Measurements from ENCODE around the gene RFLNA.
"Not testable (repeated sequence)": the region's sequence is repeated elsewhere in the genome, so short reads cannot be mapped to it uniquely, and the experiment has no call there.

Gene RFLNA

DNA sequence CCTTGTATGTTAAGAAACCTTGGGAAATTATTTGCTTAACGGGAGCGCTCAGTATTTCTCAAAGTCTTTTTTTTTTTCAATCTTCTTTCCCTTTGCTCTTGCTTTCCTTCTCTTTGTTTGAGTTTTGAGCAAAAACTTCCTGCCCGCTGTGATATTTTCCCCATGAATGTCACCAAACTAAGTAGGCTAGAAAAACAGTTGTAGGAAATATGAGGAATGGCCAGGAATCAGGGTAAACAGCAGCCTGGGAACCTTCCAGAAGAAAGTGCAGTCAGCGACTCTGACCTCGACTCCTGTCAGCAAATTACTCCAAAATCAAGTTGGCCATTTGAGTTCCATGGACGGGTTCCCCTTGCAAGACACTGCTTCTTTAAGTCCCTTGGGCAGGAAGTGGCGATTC, 11.6 kb upstream of the RFLNA start:
- FAIRE-seq = no peak

GRCh38 chr12:124284368-124284767, 10.5 kb upstream of the RFLNA start:
- FAIRE-seq = no peak

DNA sequence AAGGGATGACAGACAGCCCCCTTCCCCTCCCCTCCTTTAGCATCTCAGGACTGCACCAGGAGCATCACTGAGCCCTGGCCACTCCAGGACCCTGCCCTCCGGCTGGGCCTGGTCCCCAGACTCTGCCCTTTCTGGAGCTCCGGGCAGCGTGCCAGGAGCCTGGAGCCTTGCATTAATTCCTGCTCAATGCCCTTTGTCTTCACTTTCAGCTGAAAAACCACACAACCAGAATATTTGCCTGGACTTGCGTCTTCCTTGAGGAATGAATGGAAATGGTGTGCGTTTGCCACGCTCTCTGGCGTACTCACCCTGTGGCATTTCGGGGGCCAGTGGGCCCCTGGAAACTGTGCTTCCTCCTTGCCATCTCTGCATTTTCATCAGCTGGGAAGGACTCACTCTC, 8.5 kb upstream of the RFLNA start:
- no peak for FAIRE-seq

GRCh38 chr12:124286971-124287370, 7.9 kb upstream of the RFLNA start:
- FAIRE-seq = no peak

DNA sequence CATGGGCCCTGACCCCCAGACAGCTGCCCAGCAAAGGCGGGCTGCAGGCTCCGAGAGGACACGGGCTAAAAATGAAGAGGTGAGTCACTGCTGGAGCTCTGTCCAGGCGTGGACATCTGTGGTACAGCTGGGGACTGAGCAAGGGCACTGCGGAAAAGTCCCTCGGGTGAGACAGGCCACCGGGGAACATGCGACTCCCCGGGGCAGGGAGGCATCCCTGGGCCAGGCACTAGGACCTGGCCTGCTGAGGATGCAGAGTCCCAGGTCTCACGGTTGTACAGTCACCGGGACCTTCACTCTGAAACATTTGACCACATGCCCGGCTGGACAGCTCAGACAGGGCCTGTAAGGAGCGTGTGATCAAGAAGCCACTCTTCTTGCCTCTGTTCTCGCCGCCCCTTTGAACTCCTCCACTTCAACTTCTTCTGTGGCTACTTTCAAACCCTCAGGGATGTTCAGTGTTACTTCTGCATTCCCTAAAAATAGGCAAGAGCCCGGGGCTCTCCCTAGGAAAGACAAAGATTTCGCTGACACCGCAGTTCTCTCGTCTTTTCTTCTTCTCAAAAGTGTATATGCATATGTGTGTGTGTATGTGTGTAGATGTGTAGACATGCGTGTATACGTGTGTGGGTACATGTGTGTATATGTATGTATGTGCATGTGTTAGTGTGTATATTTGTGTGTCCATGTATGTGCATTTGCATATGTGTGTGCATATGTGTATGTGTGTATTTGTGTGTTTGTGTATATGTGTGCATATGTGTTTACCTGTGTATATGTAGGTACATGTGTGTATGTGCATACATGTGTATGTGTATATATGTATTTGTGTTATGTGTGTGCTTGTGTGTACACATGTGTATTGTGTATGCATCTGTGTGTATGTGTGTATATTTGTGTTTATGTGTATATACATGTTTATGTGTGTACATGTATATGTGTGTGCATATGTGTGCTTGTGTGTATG, 5.0 kb upstream of the RFLNA start:
- FAIRE-seq = no peak

- FAIRE-seq = no peak
Observed at GRCh38 chr12:124292385-124292784, 2.5 kb upstream of the RFLNA start.

DNA sequence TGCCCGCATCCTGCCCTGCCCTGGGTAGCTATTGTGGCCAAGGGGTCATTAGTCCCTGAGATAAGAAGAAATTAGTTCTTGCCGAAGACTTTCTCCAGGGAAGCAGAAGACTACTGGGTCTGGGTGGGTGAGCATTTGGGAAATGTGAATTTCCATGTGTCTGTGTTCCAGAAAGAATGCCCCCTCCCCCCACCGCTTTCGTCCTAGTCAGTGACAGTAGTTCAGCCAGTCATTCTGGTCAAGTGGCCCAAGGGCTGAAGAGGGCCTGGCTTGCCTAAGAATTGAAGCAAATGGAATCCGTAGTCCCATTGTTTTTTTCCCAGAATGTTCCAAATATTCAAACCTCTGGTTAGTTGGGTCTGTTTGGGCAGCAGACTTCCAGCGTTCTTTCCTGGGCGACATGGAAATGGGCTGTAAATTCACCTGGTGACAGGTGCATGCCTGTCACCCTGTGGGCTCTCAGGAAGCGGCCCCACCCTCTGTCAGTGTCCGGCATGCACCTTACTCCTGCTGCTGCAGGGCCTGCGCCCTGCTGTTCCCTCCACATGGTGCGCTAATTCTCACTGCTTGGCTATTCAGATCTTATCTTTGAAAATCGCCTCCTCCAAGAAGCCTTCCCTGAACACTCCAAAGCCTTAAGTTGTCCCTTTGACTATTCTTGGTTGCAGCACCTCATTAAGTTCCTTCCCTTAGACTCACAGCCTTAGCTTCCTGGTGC, 1.4 kb upstream of the RFLNA start:
- no peak for FAIRE-seq

DNA sequence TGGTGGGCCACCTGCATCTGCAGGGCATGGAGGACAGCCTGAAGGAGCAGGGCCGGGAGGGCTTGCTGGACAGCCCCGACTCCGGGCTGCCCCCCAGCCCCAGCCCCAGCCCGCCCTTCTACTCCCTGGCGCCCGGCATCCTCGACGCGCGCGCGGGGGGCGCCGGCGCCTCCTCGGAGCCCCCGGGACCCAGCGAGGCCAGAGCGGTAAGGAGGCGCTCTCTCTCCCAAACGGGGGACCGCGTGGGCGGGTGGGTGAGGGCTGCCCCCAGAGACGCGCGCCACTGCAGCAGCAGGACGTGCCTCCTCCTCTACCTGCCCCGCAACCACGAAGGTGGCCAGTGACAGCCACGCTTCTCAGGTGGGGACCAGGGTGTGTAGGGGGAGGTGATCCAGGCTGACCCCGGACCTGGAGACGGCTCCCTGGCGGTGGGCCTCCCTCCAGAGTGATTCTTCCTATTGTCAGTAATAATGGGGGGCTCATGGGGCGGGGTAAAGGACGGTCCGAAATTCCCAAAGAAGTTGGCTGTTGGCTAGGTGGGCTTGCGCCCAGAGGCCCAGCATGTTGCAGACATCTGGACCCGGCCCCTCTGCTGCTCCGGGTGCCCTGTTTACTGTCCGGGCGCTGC, 652 bp downstream of the RFLNA start:
- no peak for FAIRE-seq

GRCh38 chr12:124296295-124296915, 1.5 kb downstream of the RFLNA start:
- no peak for FAIRE-seq

DNA sequence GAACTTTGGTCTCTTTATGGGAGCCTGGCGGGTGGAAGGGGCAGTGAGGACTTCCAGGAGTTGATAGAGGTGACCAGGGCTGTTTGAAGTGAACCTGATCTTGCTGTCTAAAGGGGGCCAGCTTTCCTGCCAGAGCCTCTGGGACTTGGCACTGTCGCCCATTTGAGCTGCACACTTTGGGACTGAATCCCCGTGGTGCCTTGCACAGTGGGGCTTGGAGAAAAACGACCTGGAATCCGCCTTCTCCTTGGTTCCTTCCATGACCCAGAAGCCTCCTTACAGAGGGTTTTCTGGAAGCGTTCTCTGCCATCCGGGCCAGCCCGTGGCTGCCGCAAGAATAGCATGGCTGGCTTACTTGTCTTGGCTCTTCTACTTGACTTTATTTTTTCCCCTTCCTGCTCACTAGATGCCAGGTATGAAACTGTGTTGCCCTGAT, 2.0 kb downstream of the RFLNA start:
- no peak for FAIRE-seq

GRCh38 chr12:124297389-124297788, 2.5 kb downstream of the RFLNA start:
- no peak for FAIRE-seq

- FAIRE-seq = no peak
Observed at GRCh38 chr12:124297856-124298255, 3.0 kb downstream of the RFLNA start.

DNA sequence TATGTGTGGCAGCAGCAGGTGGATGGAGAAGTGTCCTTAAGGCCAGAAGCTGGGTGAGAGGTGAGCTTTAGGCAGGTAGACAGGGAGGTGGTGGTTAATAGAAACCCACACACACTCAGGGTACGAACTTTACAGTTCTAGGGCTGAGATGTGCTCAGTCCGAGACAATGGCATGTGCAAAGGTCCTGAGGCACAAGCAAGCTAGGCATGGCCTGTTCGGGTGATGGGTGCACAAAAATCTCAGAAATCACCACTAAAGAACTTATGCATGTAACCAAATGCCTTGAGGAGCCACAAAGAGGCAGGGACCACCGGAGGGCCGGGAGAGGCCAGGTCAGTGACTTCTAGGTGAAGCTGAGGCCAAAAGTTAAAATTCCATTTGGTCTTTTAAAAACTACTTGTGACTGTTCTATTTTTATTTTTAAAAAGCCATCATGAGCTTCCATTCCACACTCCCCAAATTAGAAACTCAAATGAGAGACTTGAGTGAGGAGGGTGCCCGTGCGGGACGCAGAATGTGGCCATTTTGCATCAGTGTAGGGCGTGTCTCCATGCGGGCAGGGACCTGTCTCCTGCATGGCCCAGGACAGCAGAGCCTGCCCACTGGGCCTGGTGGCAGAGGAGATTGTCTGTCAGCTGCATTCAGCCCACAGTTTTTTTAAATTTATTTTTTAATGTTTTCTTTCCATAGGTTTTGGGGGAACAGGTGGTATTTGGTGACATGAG, 4.0 kb downstream of the RFLNA start:
- FAIRE-seq = no peak

DNA sequence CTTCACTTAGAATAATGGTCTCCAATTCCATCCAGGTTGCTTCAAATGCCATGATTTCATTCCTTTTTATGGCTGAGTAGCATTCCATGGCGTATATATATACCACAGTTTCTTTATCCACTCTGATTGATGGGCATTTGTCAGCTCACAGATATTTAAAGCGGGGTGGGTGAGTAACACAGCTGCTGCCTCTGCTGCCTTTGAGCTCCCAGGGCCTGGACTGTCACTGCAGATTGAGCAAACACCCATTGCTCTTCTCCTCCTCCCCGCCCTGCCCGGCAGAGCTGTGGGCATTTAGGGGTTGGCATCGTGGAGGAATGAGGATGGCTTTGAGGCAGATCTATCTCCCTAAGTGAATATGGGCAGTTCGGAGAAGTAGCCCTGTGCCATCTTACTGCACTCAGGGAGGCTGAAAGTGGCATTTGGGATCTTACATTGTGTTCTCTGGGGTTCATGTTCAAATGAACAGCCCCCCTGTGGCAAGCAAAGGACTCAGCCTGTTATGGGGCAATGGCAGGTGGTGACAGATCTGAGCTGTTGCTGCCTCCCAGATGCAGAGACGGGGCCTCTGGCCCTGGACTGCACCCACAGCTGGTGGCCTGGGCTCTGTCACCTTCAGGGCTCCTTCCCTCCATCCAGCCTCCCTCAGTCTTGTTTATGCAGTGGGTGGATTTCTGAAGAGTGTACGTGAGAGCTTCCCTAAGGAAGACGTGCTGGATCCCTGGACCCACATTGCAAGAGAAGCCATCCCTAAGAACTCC, 4.9 kb downstream of the RFLNA start:
- FAIRE-seq = no peak

DNA sequence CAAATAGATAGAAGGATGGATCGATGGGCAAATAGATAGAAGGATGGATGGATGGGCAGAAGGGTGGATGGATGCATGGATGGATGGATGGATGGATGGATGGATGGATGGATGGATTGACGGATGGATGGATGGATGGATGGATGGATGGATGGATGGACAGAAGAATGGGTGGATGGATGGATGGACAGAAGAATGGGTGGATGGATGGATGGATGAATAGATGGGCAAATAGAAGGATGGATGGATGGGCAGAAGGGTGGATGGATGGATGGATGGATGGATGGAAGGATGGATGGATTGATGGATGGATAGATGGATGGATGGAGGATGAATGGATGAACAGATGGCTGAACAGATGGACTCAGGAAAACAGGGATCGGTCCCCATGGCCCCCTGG, 5.8 kb downstream of the RFLNA start:
- FAIRE-seq = not testable (repeated sequence)

DNA sequence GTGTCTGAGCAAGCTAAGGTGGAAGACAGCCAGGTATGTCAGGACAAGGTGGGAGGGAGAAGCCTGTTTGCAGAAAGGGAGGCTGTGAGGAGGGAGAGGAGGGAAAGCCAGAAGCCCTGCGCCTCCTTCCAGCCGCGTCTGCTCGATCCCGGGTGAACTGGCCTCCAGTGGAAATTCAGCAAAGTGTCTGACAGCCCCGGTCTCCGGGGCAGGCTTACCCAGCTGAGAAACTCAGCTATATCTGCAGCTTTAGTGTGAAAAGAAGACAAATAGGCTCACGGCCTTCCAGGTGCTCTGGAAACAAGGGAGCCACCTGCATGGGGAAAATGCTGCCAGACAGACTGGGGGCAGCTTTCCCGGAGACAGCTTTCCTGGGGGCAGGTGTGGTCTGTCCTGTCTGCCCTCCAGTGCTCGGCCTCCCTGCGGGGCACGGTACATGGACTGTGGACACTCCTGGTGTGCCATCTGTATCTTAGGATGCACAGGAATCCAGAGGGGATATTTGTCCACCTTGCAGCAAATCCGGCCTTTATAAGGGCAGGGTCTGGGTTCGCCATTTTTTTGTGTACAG, 6.3 kb downstream of the RFLNA start:
- no peak for FAIRE-seq

- no peak for FAIRE-seq
Observed at GRCh38 chr12:124302241-124302806, 7.4 kb downstream of the RFLNA start.

DNA sequence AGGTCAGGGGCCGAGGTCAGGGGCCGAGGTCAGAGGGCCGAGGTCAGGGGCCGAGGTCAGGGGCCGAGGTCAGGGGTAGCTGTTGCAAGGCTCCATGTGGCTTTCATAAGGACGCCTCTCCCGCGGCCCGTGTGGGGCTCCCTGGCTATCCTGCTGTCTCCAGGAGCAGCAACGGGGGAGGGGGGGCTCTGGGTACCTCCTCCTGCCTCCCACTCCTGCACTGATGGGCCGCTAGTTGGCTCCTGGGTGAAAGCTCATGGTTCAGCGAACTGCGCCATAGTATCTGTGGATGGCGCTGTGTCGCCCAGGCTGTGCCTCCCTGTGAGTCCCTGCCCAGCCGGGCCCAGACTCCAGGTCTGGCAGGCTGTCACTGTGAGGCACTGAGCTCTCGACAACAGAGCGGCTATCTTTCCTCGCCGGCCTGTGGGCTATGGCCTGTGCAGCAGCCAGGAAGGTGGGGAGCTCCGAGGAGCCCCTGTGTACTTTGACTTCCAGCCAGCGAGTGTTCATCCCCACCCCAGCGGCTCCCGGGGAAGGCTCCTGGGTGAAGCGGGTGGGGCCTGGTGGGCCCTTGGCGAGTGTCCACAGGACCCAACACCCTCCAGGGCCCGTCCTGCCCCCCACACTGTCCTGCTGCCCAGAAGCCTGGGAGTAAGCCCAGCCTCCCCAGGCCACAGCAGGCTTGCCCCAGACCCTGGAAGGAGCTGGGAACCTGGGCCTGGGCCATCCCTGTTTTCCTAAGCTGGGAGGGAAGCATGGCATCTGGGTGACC, 8.1 kb downstream of the RFLNA start:
- no peak for FAIRE-seq

GRCh38 chr12:124303579-124304313, 8.9 kb downstream of the RFLNA start:
- no peak for FAIRE-seq
